H1 (cell line): ENCODE measurements around the gene ABHD16A. TPM values are rescaled to one million over a fixed set of nuclear protein-coding genes. Genes with fewer than 3 reads are reported as not detected.

Experiments
- RFX5 ChIP-seq: IDR thresholded peaks from 2 replicates; pipeline ENCODE4 v1.6.1; 2011; ENCODE audit warnings: low read depth, low read length, improper control_type of control experiment, borderline replicate concordance
- polyA plus RNA-seq, 7 experiments: library from polyadenylated mRNA; depleted of rRNA in 3 of 7; stranded (reverse) in 5 of 7; unstranded in 2 of 7; fragments of >200 nt in 5 of 7; fragments of 200-250 nt in 2 of 7; gene quantifications; 1 replicate in 5 of 7; 2 replicates in 1 of 7; 4 replicates in 1 of 7; pipeline versions ENCODE4 v1.2.1 to v1.2.3, GENCODE V29; 2011 to 2013; ENCODE audit warnings: missing spikeins in 2 of 7, mixed read lengths in 2 of 7
- total RNA-seq: library from RNA; stranded (reverse); fragmentation: NEBNext Ultra II Directional; extraction: Animal tissue kit (Norgen Biotek cat#: 25700); gene quantifications from 2 replicates; pipeline ENCODE4 v1.2.1, GENCODE V29; 2021

ABHD16A gene
- total and polyA plus RNA-seq, 2 of the 8 experiments (the other 6 are each of a cell fraction or from before 2014, with no cell fraction given), result 32.9 to 40.2 TPM

DNA sequence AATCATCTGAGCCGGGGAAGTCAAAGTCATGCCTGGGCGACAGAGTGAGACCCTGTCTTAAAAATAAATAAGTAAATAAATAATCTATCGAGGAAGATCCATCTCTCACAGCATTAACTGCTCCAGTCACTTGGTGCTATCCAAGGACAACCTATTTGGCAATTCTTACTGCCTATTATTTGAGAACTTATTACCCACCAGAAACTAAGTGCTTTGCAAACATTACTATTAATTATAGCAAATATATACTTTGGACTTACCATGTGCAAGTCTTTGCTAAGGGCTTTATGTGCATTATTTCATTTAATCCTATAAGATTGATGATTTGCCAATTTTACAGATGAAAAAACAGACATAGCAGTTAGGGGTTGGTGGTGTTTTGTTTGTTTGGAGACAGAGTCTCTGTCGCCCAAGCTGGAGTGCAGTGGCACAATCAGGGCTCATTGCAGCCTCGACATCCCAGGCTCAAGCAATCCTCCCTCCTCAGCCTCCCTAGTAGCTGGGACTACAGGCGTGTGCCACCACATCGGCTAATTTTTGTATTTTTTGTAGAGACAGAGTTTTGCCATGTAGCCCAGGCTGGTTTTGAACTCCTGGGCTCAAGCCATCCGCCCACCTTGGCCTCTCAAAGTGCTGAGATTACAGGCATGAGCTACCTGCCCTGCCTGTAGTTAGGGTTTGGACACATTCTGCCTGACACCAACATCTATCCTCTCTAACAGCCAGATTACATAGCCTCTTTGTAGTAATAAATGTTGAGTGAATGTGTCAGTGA, 48.4 kb downstream of the ABHD16A start (continued):
- no peak for TF ChIP-seq RFX5
